ENCODE data around the gene FOLR1.

The FOLR1 gene

DNA sequence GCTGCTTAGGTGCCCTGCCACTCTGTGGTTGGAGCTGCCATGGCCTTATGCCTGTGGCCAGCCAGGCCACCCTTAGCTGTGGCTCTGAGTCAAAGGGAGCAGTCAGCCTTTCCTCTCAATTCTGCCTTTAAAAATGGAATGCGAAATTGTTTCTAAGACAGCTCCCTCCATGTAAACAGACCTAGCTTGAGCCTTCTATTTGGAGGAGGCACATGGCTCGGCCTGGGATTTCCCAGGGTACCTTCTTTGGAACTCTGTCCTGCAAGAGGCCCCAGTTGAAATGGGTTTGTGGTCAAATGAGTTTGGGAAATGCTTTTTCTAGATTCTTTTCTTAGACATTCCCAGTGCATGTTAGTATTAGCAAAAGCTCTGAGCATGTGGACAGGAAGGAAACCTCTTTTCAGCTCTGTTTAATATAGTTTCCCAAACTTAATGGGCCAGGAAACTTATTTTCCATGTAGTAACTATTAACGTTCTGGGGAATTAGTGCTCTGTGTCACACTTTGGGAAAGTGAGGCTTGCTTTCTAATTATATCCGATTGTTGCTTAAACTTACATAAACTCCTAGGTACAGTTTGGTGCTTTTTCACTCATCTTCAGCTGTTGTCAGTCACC is 44.2 kb downstream of the FOLR1 start:
- H4K20me1 ChIP-seq (ENCODE audit: control insufficient read depth, insufficient read depth, low read depth, low read length) = peaks cover 9% of the 10 kb centered on the region; the same call in 1 of the 2 replicates
- TF ChIP-seq, protein P1, sequence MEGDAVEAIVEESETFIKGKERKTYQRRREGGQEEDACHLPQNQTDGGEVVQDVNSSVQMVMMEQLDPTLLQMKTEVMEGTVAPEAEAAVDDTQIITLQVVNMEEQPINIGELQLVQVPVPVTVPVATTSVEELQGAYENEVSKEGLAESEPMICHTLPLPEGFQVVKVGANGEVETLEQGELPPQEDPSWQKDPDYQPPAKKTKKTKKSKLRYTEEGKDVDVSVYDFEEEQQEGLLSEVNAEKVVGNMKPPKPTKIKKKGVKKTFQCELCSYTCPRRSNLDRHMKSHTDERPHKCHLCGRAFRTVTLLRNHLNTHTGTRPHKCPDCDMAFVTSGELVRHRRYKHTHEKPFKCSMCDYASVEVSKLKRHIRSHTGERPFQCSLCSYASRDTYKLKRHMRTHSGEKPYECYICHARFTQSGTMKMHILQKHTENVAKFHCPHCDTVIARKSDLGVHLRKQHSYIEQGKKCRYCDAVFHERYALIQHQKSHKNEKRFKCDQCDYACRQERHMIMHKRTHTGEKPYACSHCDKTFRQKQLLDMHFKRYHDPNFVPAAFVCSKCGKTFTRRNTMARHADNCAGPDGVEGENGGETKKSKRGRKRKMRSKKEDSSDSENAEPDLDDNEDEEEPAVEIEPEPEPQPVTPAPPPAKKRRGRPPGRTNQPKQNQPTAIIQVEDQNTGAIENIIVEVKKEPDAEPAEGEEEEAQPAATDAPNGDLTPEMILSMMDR (IDR thresholded peaks at IDR 0.05; ENCODE audit: low read depth, low read length, poor library complexity, severe bottlenecking) = no peak
- TF ChIP-seq EZH2phosphoT487 (IDR thresholded peaks at IDR 0.05; ENCODE audit: borderline replicate concordance, low read length) = no peak
- H3F3A ChIP-seq (ENCODE audit: control insufficient read depth, insufficient read depth) = peaks cover 8% of the 10 kb centered on the region
- H3K9me2 ChIP-seq (replicated peaks; ENCODE audit: control insufficient read depth, low read length) = no peaks in the 10 kb centered on the region
- H3K36me3 ChIP-seq (ENCODE audit: control insufficient read depth, low read length) = peaks cover 72% of the 10 kb centered on the region
- H3K27ac ChIP-seq (ENCODE audit: low read depth, low read length) = no peak overlapping the region
- no peaks in the 10 kb centered on the region for H3K79me2 ChIP-seq (ENCODE audit: control insufficient read depth, low read length)
- peaks cover 3% of the 10 kb centered on the region; the same call in 1 of the 2 replicates for H3K4me1 ChIP-seq (ENCODE audit: control insufficient read depth, low read length)
- no peaks in the 10 kb centered on the region for H3K9me3 ChIP-seq (ENCODE audit: control insufficient read depth, insufficient read depth, low read length)
- peaks cover 23% of the 10 kb centered on the region for H3K27me3 ChIP-seq (ENCODE audit: control insufficient read depth, low read length)
- H3K4me2 ChIP-seq (ENCODE audit: low read length) = no peak overlapping the region
- no peak overlapping the region for H3K4me3 ChIP-seq (ENCODE audit: low read length)

DNA sequence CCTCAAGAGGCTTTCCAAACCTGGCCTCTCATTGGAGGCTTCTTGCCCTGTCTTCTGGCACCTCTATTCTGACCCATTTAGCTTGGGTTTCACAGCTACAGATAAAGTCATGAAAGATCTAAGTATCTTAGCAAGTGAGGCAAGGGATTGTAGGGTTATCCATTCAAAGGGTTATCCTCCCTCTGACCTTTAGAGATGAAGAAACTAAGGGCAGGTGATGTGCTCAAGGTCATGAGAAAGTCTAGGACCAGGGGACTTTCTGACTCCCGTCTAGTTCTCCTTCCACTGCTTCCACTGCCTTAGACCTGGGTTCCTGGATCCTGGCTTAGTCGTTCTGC is 44.8 kb downstream of the FOLR1 start:
- H3K36me3 ChIP-seq (ENCODE audit: control insufficient read depth, low read length) = peaks cover 67% of the 10 kb centered on the region
- no peaks in the 10 kb centered on the region for H3K9me2 ChIP-seq (replicated peaks; ENCODE audit: control insufficient read depth, low read length)
- H3K9me3 ChIP-seq (ENCODE audit: control insufficient read depth, insufficient read depth, low read length) = no peaks in the 10 kb centered on the region
- no peak overlapping the region for H3K27ac ChIP-seq (ENCODE audit: low read depth, low read length)
- peaks cover 3% of the 10 kb centered on the region; the same call in 1 of the 2 replicates for H3K4me1 ChIP-seq (ENCODE audit: control insufficient read depth, low read length)
- H3F3A ChIP-seq (ENCODE audit: control insufficient read depth, insufficient read depth) = peaks cover 8% of the 10 kb centered on the region
- TF ChIP-seq, protein P1 (IDR thresholded peaks at IDR 0.05; ENCODE audit: low read depth, low read length, poor library complexity, severe bottlenecking) = no peak
- no peak for TF ChIP-seq EZH2phosphoT487 (IDR thresholded peaks at IDR 0.05; ENCODE audit: borderline replicate concordance, low read length)
- H3K4me3 ChIP-seq (ENCODE audit: low read length) = no peak overlapping the region
- peaks cover 9% of the 10 kb centered on the region; the same call in 1 of the 2 replicates for H4K20me1 ChIP-seq (ENCODE audit: control insufficient read depth, insufficient read depth, low read depth, low read length)
- H3K4me2 ChIP-seq (ENCODE audit: low read length) = no peak overlapping the region
- peaks cover 26% of the 10 kb centered on the region for H3K27me3 ChIP-seq (ENCODE audit: control insufficient read depth, low read length)
- no peaks in the 10 kb centered on the region for H3K79me2 ChIP-seq (ENCODE audit: control insufficient read depth, low read length)

DNA sequence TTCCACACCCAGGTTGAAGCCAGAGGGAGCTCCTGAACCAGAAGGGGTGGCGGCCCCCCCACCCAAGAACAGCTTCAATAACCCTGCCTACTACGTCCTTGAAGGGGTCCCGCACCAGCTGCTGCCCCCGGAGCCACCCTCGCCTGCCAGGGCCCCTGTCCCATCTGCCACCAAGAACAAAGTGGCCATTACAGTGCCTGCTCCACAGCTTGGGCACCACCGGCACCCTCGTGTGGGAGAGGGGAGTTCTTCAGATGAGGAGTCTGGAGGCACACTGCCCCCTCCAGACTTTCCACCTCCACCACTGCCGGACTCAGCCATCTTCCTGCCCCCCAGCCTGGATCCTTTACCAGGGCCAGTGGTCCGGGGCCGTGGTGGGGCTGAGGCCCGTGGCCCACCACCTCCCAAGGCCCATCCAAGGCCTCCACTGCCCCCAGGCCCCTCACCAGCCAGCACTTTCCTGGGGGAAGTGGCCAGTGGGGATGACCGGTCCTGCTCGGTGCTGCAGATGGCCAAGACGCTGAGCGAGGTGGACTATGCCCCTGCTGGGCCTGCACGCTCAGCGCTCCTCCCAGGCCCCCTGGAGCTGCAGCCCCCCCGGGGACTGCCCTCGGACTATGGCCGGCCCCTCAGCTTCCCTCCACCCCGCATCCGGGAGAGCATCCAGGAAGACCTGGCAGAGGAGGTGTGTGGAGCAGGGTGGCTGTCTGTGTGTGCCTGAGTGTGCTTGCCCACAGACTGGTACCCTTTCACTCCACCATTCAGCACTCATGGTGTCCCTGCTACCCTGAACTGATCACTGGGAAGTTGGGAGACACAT is 45.4 kb downstream of the FOLR1 start:
- H3K4me1 ChIP-seq (ENCODE audit: control insufficient read depth, low read length) = peaks cover 3% of the 10 kb centered on the region; the same call in 1 of the 2 replicates
- TF ChIP-seq EZH2phosphoT487 (IDR thresholded peaks at IDR 0.05; ENCODE audit: borderline replicate concordance, low read length) = no peak
- TF ChIP-seq, protein P1 (IDR thresholded peaks at IDR 0.05; ENCODE audit: low read depth, low read length, poor library complexity, severe bottlenecking) = no peak
- no peaks in the 10 kb centered on the region for H3K79me2 ChIP-seq (ENCODE audit: control insufficient read depth, low read length)
- H3K27ac ChIP-seq (ENCODE audit: low read depth, low read length) = no peak overlapping the region
- no peaks in the 10 kb centered on the region for H3K9me2 ChIP-seq (replicated peaks; ENCODE audit: control insufficient read depth, low read length)
- peaks cover 9% of the 10 kb centered on the region; the same call in 1 of the 2 replicates for H4K20me1 ChIP-seq (ENCODE audit: control insufficient read depth, insufficient read depth, low read depth, low read length)
- H3K4me2 ChIP-seq (ENCODE audit: low read length) = no peak overlapping the region
- H3K4me3 ChIP-seq (ENCODE audit: low read length) = no peak overlapping the region
- H3K9me3 ChIP-seq (ENCODE audit: control insufficient read depth, insufficient read depth, low read length) = no peaks in the 10 kb centered on the region
- H3K27me3 ChIP-seq (ENCODE audit: control insufficient read depth, low read length) = peaks cover 32% of the 10 kb centered on the region
- peaks cover 61% of the 10 kb centered on the region for H3K36me3 ChIP-seq (ENCODE audit: control insufficient read depth, low read length)
- H3F3A ChIP-seq (ENCODE audit: control insufficient read depth, insufficient read depth) = peaks cover 8% of the 10 kb centered on the region

All from DOHH2 (cell line).